IMR-90 (cell line): Measurements from ENCODE around the gene CACUL1. TPM values are rescaled to one million over a fixed set of nuclear protein-coding genes. Genes with fewer than 3 reads are reported as not detected.

Experiments used
- ATAC-seq: fragments of 200-7000 bp; cut with Tn5 transposase; 2 replicates; pipeline ENCODE4 v1.9.1; 2020; ENCODE audit warnings: low read depth, mild to moderate bottlenecking, moderate library complexity
- BruUV-seq: library from RNA; stranded (reverse); fragments of 400-500 nt; replicated peaks from 2 replicates; lab custom pipeline; 2021; lab: Mats Ljungman, UMichigan
- CTCF ChIA-PET: fragments of 300-600 bp; formaldehyde crosslinking; extraction: SDS; loops from one replicate; lab custom pipeline; 2021; ENCODE audit warnings: antibody characterized with exemption; lab: Yijun Ruan, JAX
- POLR2A ChIA-PET: fragments of 300-600 bp; sonication (Branson Sonifier 250); formaldehyde crosslinking; loops from one replicate; lab custom pipeline; 2022; ENCODE audit warnings: antibody characterized with exemption; ENCODE audit not compliant: unreplicated experiment; lab: Charles Lee
- DNase-seq: peaks from one replicate; pipeline ENCODE4 v3.0.0; 2013
- H2AFZ ChIP-seq: replicated peaks from 2 replicates; pipeline ENCODE3; 2013; ENCODE audit warnings: low read length, mild to moderate bottlenecking; ENCODE audit not compliant: poor library complexity
- H2AK5ac ChIP-seq: 2 replicates; pipeline ENCODE4 v1.6.1; 2013; ENCODE audit warnings: low read depth, low read length, inconsistent platforms
- H2AK9ac ChIP-seq: replicated peaks from 2 replicates; pipeline ENCODE3; 2013; ENCODE audit warnings: mild to moderate bottlenecking, low read depth, low read length, moderate library complexity; ENCODE audit not compliant: poor library complexity
- H2BK120ac ChIP-seq: 2 replicates; pipeline ENCODE4 v1.6.1; 2013; ENCODE audit warnings: low read depth, low read length, inconsistent platforms
- H2BK15ac ChIP-seq: 3 replicates; pipeline ENCODE4 v1.6.1; 2013; ENCODE audit warnings: low read depth, low read length, inconsistent platforms
- H2BK20ac ChIP-seq: 2 replicates; pipeline ENCODE4 v1.6.1; 2013; ENCODE audit warnings: low read depth, mild to moderate bottlenecking, inconsistent platforms, low read length, moderate library complexity
- H2BK5ac ChIP-seq: 2 replicates; pipeline ENCODE4 v1.6.1; 2013; ENCODE audit warnings: mild to moderate bottlenecking, low read depth, low read length, inconsistent platforms; ENCODE audit not compliant: poor library complexity, severe bottlenecking
- H3K14ac ChIP-seq: replicated peaks from 2 replicates; pipeline ENCODE4 v1.6.1; 2013; ENCODE audit warnings: low read depth, low read length, inconsistent platforms
- H3K18ac ChIP-seq: 2 replicates; pipeline ENCODE4 v1.6.1; 2013; ENCODE audit warnings: low read depth, low read length, control low read depth
- H3K23ac ChIP-seq: 2 replicates; pipeline ENCODE4 v1.6.1; 2013; ENCODE audit warnings: low read depth, low read length, inconsistent platforms
- H3K27ac ChIP-seq: 2 replicates; pipeline ENCODE4 v1.5.1; 2013; ENCODE audit warnings: mild to moderate bottlenecking, control low read depth, low read length; ENCODE audit not compliant: insufficient read depth
- H3K27me3 ChIP-seq: 2 replicates; pipeline ENCODE4 v1.6.1; 2013; ENCODE audit warnings: low read length; ENCODE audit not compliant: control insufficient read depth, insufficient read depth
- H3K36me3 ChIP-seq: 2 replicates; pipeline ENCODE4 v1.6.1; 2013; ENCODE audit warnings: low read length, mixed read lengths; ENCODE audit not compliant: control insufficient read depth, insufficient read depth
- H3K4ac ChIP-seq: 2 replicates; pipeline ENCODE4 v1.6.1; 2013; ENCODE audit warnings: low read depth, low read length, inconsistent platforms
- H3K4me1 ChIP-seq: 2 replicates; pipeline ENCODE4 v1.6.1; 2013; ENCODE audit warnings: low read length, mixed read lengths; ENCODE audit not compliant: control insufficient read depth, insufficient read depth
- H3K4me2 ChIP-seq: 2 replicates; pipeline ENCODE4 v1.6.1; 2013; ENCODE audit warnings: low read depth, mild to moderate bottlenecking, control low read depth, low read length, moderate library complexity
- H3K4me3 ChIP-seq: 2 replicates; pipeline ENCODE4 v1.5.1; 2013; ENCODE audit warnings: low read depth, mild to moderate bottlenecking, control low read depth, low read length, moderate library complexity; ENCODE audit not compliant: insufficient read depth
- H3K56ac ChIP-seq: 2 replicates; pipeline ENCODE4 v1.6.1; 2013; ENCODE audit warnings: low read length, inconsistent platforms; ENCODE audit not compliant: insufficient read depth; ENCODE audit errors: extremely low read depth
- H3K79me1 ChIP-seq, 2 experiments: 2 replicates each; pipeline ENCODE4 v1.6.1; 2013; ENCODE audit warnings: low read length in 2 of 2, inconsistent platforms in 1 of 2, low read depth in 1 of 2
- H3K9ac ChIP-seq: 2 replicates; pipeline ENCODE4 v1.6.1; 2013; ENCODE audit warnings: low read depth, low read length, control low read depth
- H3K9me1 ChIP-seq: 2 replicates; pipeline ENCODE4 v1.6.1; 2013; ENCODE audit warnings: low read length, inconsistent platforms; ENCODE audit not compliant: insufficient read depth
- H3K9me3 ChIP-seq: 2 replicates; pipeline ENCODE4 v1.6.1; 2013; ENCODE audit warnings: low read length; ENCODE audit not compliant: control insufficient read depth, insufficient read depth
- H4K20me1 ChIP-seq: 2 replicates; pipeline ENCODE4 v1.6.1; 2013; ENCODE audit warnings: low read length, inconsistent platforms; ENCODE audit not compliant: insufficient read depth
- H4K5ac ChIP-seq: 2 replicates; pipeline ENCODE4 v1.6.1; 2013; ENCODE audit warnings: mild to moderate bottlenecking, low read depth, low read length, control low read depth
- H4K8ac ChIP-seq, 2 experiments: 2 replicates each; pipeline ENCODE4 v1.6.1; 2013; ENCODE audit warnings: low read depth in 2 of 2, low read length in 2 of 2, control low read depth in 1 of 2, inconsistent platforms in 1 of 2
- H4K91ac ChIP-seq: 2 replicates; pipeline ENCODE4 v1.6.1; 2013; ENCODE audit warnings: low read depth, low read length, inconsistent platforms; ENCODE audit not compliant: insufficient read depth
- CEBPB ChIP-seq: IDR thresholded peaks from 2 replicates; pipeline ENCODE4 v1.6.1; 2012; ENCODE audit warnings: low read depth, low read length, improper control_type of control experiment
- CHD1 ChIP-seq: IDR thresholded peaks from 2 replicates; pipeline ENCODE4 v1.6.1; 2012; ENCODE audit warnings: low read depth, low read length, improper control_type of control experiment
- MAFK ChIP-seq: IDR thresholded peaks from 2 replicates; pipeline ENCODE4 v1.6.1; 2012; ENCODE audit warnings: low read depth, low read length, improper control_type of control experiment
- MAZ ChIP-seq: IDR thresholded peaks from 2 replicates; pipeline ENCODE4 v1.6.1; 2012; ENCODE audit warnings: low read depth, mild to moderate bottlenecking, low read length, improper control_type of control experiment, moderate library complexity, borderline replicate concordance
- POLR2A ChIP-seq: IDR thresholded peaks from 2 replicates; pipeline ENCODE4 v1.6.1; 2012; ENCODE audit warnings: mild to moderate bottlenecking, low read depth, low read length
- RAD21 ChIP-seq: IDR thresholded peaks from 2 replicates; pipeline ENCODE4 v1.6.1; 2012; ENCODE audit warnings: low read length, improper control_type of control experiment
- RFX5 ChIP-seq: IDR thresholded peaks from 2 replicates; pipeline ENCODE4 v1.8.0; 2012; ENCODE audit warnings: low read depth, mild to moderate bottlenecking, low read length, moderate library complexity
- SMC3 ChIP-seq: fragments of 150-350 bp; IDR thresholded peaks from 2 replicates; pipeline ENCODE4 v1.6.1; 2016; ENCODE audit warnings: low read depth, mild to moderate bottlenecking, antibody characterized with exemption, low read length, moderate library complexity
- WGBS, 2 experiments: methylation state at CpG; one replicate each; pipeline versions ENCODE4 v1.1.5 to v1.1.7; 2013; ENCODE audit warnings: missing lambda C conversion rate in 2 of 2; ENCODE audit not compliant: insufficient read length in 1 of 2; ENCODE audit errors: extremely low coverage in 2 of 2; 5-methylcytosine and 5-hydroxymethylcytosine counted together
- dilution Hi-C: fragments of 300-500 bp; cut with HindIII; formaldehyde crosslinking; loops from one replicate; pipeline ENCODE4 v1.14.3; 2018; ENCODE audit warnings: low sequenced_read_pairs; ENCODE audit not compliant: unreplicated experiment
- in situ Hi-C: fragments of 300-500 bp; cut with MboI; formaldehyde crosslinking; loops from 3 replicates; pipeline ENCODE4 v1.14.3; 2019; ENCODE audit warnings: low sequenced_read_pairs, inconsistent platforms, mixed read lengths
- intact Hi-C: fragments of 100-400 bp; cut with micrococcal nuclease; formaldehyde crosslinking; loops from 2 replicates; pipeline ENCODE4 v1.10.0; 2022
- polyA plus RNA-seq, 3 experiments: library from polyadenylated mRNA; depleted of rRNA; stranded (reverse); fragments of >200 nt; gene quantifications; 2 replicates each; pipeline ENCODE4 v1.2.3, GENCODE V29; 2012; ENCODE audit warnings: low replicate concordance in 1 of 3
- total RNA-seq: library from RNA; depleted of rRNA; stranded (reverse); fragments of >200 nt; gene quantifications from 2 replicates; pipeline ENCODE4 v1.2.3, GENCODE V29; 2012
- TF ChIP-seq, protein P1 (sequence below): conservative IDR thresholded peaks from 2 replicates; pipeline ENCODE4 v1.5.1; 2012; ENCODE audit warnings: mild to moderate bottlenecking, low read depth, low read length, improper control_type of control experiment

Gene CACUL1
- total and polyA plus RNA-seq, 2 of the 4 experiments (the other 2 are of a cell fraction) = 5.3 to 23.5 TPM

DNA sequence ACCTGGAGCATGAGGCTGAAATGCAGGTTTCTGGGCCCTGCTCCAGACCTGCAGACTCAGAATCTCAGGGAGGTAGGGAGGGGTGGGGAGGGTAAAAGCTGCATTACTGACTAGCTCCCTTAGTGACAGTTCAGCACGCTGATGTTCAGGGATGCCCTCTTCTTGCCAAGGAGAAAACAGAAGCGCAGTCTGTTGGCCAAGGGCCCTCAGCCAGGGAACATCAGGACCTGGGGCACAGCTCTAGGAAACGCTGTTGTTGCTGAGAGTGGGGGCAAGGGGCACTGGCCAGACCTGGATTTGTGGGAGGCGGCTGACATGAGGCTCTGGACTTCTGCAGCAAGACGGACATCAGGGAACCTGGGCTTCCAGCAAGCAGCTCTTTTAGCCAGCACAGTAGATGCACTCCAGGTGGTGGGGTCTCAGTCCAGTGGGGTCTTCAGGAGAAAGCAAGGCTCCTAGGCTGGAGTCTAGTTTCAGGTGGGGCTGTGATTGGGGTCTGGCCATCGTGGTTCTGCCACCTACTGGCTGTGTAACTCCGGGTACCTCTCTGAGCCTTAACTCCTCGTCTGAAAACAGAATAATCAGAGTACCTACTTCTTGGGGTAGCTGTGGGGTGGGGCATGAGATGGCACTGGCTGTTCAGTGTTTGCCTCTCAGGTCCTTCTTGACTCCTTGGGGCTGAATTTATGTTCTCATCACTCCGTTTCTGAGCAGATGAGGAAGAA is 86.4 kb downstream of the CACUL1 start:
- ATAC-seq (no peak), DNase-seq (no peak)
- dilution Hi-C loops = no loop called here
- CTCF ChIA-PET = no interaction called here
- Histone ChIP-seq H3K14ac (no peak overlapping the region), H2AFZ (no peak overlapping the region), H3K9me1 (no peaks in the 10 kb centered on the region), H2BK15ac (no peak overlapping the region), H3K9ac (no peak overlapping the region), H3K79me1 (no peaks in the 10 kb centered on the region), H3K4me2 (no peak overlapping the region), H4K91ac (no peak overlapping the region), H3K27ac (no peak overlapping the region), H3K36me3 (no peaks in the 10 kb centered on the region), H3K56ac (no peak overlapping the region), H3K4me1 (peaks cover 4% of the 10 kb centered on the region), H2AK5ac (no peak overlapping the region), H3K9me3 (no peaks in the 10 kb centered on the region), H2AK9ac (peak overlapping the region; percentile 35), H2BK120ac (no peak overlapping the region), H2BK20ac (no peak overlapping the region), H4K5ac (no peak overlapping the region), H3K4ac (no peak overlapping the region), H3K27me3 (peaks cover 5% of the 10 kb centered on the region), H2BK5ac (no peak overlapping the region), H4K8ac (no peak overlapping the region), H3K4me3 (no peak overlapping the region), H3K18ac (no peak overlapping the region), H4K20me1 (no peaks in the 10 kb centered on the region), H3K23ac (no peak overlapping the region)
- intact Hi-C loops = no loop called here
- in situ Hi-C loops = no loop called here
- BruUV-seq = no TSS peak
- POLR2A ChIA-PET = no interaction called here
- TF ChIP-seq SMC3 = no peak
- TF ChIP-seq MAZ = no peak
- TF ChIP-seq CHD1 = no peak
- TF ChIP-seq CEBPB = no peak
- TF ChIP-seq RAD21 = no peak
- TF ChIP-seq POLR2A = no peak
- TF ChIP-seq, protein P1, sequence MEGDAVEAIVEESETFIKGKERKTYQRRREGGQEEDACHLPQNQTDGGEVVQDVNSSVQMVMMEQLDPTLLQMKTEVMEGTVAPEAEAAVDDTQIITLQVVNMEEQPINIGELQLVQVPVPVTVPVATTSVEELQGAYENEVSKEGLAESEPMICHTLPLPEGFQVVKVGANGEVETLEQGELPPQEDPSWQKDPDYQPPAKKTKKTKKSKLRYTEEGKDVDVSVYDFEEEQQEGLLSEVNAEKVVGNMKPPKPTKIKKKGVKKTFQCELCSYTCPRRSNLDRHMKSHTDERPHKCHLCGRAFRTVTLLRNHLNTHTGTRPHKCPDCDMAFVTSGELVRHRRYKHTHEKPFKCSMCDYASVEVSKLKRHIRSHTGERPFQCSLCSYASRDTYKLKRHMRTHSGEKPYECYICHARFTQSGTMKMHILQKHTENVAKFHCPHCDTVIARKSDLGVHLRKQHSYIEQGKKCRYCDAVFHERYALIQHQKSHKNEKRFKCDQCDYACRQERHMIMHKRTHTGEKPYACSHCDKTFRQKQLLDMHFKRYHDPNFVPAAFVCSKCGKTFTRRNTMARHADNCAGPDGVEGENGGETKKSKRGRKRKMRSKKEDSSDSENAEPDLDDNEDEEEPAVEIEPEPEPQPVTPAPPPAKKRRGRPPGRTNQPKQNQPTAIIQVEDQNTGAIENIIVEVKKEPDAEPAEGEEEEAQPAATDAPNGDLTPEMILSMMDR = no peak
- no peak for TF ChIP-seq MAFK
- no peak for TF ChIP-seq RFX5
- WGBS, 2 experiments = no CpG with 5 or more reads among the region's 9 CpGs
